Colon (tissue), 2 donors: ENCODE data around the gene GCG.
A peak's percentile ranks its signal among the peaks of the same experiment; 100 is the strongest.

Experiments used
- FAIRE-seq: peaks from 2 replicates; lab custom pipeline; 2012; peaks lifted over from hg19 to GRCh38; lab: Jason Lieb, UNC
- donor health status: control.
- donor health status: control.

GCG gene

DNA sequence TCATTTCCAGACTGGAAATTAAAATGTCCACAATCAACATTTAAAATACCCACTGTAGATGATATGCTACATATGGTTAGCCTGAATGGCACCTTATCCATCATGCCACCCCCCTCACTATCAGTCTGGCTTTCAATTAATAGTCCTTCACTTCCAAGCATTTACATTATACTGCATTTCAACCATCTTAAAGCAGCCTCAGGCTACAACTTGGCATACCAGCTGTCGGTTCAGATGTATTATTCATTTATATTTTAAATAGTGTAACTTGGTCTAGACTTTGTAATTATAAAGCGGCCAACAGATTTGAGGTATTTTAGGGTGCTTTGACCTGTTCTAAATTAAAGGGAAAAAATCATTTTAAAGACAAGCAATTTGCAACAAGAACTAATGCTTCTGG, 2.6 kb downstream of the GCG start:
- no peak for FAIRE-seq

DNA sequence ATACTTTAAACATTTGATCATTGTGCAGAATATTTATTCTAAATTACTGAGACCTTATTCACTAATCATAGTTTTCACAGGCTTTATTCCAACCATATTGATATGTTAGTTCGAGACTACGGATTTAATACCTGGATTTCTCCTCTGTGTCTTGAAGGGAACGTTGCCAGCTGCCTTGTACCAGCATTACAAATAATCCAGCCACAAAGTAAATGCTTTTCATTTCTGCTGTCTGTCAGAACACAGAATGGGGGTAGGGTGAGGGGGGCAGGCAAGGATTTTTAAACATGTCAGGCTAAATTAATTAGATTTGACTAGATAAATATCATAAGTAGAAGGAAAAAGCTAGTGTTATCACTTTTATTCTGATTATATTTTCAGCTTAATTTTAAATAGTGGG, 3.1 kb downstream of the GCG start:
- no peak for FAIRE-seq

DNA sequence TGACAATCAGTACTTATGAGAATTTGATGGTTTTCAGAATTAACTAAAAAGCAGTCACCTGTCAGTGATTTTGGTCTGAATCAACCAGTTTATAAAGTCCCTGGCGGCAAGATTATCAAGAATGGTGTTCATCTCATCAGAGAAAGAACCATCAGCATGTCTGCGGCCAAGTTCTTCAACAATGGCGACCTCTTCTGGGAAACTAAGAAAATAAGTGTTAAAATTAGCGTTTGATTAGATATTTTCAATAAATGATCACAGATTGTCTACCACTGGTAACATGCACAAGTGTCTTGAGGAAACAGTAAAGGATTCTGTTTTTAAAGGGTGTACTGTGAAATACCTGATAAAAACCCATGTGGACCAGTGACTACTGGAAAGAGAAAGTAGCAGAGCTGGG, 8.1 kb downstream of the GCG start:
- no peak for FAIRE-seq

DNA sequence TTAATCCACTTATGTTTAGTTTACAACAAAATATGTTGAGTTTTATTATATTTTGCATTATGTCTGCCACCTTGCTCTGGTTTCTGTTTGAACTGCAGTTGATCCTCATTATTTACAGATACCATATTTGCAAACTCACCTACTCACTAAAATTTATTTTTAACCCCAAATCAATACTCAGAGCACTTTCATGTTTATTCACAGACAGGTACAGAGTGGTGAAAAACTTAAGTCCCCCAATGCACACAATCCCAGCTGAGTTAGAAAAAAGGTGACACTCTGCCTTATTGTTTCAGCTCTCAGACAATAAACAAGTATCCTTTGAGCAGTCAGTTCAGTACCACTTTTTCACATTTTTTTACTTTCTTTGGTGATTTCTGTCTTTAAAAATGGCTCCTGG, 13.7 kb downstream of the GCG start:
- FAIRE-seq: no peak

DNA sequence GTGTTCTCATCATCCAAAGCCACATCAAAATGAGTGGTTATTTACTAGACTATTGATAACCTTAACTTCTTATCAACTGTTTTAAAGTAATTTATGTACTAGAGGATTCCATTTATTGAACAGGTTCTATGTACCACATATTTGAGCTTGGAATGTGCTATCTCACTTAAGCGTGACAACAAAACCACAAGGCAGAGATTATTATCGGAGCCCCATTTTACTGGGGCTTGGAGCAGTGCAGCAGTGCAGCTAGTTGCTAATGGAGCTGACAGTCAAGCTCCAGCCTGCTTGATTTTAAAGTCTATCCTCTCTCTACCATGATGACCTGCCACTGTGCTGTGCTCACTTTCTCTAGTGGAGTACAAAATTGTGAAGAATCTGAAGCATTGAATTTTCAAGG, 24.6 kb downstream of the GCG start:
- FAIRE-seq: no peak

DNA sequence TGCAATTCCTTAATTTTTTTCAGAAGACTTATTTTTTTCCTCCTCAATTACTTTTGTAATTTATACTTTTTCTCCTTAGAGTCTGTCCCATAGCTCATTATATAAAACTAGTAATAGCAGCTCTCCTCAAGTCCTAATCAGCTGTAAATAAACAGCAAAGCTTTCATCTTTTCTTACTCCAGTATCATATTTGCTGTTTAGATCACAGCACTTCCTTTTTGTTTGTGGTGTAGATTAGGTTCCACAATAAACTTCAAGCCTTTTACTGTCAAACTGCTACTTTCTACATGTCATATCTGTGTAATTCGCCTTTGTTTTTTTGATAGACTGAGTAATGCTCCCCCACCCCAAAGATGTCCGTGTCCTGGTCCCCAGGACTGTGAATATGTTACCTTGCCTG, 25.5 kb downstream of the GCG start:
- no peak for FAIRE-seq

DNA sequence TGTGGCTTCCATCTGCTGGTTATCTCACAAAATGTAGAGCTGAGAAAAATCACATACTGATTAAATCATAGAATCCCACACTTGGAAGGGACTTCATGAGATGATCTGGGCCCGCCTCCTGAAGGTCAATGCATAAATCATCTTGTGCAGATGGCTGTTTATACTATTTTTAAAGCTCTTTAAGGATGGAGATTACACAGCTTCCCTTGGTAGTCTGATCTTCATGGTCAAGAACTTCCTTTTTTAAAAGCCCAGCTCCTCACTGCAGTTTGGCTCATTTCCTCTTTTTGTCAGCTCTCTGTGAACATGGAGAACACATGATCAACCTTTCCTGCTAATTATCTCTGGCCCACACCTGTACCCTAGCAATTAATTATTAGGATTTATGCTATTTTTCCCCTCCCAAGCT, 25.9 kb downstream of the GCG start:
- no peak for FAIRE-seq

DNA sequence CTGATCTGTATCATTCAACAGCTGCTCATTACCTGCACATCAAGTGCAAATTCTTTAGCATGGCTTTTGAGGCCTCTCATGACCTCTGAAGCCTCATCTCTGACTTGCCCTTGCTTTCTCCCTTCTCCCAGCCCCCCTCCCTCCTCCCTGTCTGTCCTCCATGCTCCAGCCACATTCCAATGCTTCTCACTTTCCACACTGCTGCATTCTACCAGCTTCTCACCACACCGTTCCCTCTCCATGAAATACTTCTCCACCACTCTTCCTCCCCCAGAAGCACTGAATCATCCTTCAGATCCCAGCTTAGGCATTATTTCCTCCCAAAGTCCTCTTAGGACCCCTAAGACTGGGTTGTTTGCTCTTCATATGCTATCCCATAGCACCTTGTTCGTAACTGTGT, 26.9 kb downstream of the GCG start:
- no peak for FAIRE-seq

DNA sequence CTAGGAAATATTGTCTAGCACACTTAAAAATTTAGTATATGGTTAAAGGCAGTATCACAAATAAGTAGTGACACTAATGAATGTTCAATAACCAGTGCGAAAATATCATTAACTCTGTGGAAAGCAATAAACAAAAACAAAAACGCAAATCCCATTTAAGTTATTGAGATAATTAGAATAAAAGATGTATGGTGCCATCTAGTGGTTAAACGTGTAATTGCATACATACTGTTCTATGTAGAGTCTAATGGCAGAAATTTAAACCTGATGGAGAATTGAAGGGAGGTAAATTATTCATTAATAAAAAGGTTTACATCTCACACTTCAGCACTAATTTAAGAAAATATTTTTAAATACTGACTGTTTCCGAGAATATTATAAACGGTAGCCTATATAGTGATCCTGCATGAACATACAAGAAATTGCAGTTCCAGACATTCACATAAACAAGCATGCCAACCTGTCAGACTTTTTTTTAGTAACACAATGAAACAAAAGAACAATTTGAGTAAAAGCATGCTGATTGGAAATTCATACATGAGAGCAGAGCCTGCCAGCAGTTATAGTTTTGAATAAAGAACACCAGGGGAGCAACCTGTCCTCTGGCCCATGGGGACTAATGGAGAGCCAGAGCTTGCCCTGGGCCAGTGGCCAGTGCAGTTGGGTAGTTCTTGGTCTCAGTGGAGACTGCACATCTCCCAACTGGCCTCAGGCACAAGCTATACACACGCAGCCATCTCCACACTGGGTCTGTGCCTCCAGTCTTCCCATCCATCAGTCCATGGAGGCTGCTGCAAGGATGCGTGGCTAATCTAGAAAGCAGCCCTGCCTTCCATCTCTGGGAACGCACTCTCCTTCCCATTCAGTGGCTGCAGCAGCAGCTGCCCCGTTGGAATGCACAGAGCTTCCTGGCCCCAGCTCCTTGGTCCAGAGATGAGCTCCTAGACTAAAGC, 28.0 kb downstream of the GCG start:
- peak; percentile 96 for FAIRE-seq

DNA sequence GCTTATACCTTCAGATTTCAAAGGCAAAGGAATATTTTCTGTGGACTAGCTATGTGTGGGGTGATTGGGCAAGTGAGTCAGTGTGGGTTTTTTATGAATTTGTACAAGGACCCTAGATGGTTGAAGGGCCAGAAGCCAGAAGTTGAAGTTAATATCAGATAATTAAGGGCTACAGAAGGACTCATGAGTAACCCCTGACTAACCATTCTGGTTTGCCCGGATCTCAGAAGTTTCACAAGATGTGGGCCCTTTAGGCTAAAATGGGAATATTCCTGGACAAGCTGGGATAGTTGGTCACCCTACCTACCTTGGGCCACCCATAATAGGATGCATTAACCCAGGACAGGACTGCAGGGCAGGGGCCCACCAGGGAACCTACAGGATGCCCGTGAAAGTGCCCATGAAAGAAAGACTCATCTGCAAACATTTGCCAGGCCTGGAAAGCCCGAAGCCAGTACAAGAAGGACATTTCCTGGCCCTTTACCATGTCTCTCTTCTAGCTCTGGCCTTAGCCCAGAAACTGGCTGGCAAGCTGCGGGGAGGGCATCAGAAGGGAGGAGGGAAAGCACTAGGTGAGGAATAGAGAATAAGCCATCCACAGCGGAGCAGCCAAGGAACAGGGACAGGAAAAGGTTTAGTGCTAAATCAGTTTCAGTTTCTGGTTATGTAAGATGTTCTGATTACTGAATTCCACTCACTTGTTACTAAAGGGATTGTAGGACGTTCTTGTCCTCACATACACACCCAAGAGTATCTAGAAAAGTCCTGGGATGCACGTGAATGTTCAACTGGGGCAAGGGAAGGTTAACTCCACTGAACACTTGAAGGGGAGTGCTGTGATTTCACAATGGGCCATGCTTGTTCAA, 33.6 kb downstream of the GCG start:
- FAIRE-seq: no peak

DNA sequence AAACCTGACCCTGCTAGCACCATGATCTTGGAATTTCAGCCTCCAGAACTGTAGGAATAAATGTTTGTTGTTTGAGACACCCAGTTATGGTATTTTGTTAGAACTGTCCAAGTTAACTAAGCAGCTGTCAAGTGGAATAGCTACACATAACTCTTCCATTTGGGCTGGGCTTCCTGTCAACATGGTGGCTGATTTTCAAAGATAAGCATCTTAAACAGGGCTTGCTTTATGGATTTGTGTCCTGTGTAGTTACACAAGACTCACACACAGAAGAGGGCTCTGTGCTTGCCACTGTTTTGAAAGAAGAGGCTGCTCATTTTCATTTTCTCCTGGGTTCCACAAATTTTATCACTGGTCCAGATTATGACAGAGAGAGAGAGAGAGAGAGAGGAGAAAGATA, 35.7 kb downstream of the GCG start:
- no peak for FAIRE-seq

DNA sequence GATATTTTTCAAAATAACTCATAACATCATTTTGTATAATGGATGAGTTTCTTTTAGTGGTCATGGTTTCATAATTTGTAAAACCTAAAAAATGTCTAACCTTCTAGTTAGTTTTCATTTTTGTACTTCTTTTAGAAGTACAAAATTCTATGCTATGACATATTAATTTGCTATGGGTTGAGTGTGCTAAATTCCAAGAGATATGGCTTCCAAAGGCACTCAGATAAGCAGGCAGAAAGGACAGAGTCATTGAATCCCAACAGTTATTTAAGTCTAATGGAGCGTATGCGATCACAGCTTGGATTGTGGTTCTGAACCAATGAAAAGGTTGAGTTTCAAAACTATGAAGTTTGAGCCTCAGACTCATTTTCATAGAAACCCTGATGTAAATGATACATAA, 37.0 kb downstream of the GCG start:
- peak; percentile 41 for FAIRE-seq

DNA sequence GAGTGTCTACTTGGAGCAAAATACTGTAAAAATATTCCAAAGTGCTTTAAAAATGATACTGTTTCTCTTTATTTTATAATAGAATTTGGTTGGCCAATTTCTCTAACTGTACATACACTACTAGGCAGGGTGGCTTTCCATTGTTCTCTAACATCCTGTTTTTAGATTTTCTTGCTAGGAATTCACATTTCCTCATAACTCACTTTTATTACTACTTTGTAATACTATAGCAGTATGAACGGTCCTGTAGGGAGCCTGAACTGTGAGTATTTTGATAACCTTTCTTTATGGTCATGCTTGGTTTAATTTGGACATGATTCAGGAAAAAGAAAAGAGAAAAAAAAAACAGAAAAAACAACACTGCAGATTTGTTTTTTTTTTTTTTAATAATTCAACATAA, 37.8 kb downstream of the GCG start:
- FAIRE-seq: no peak

DNA sequence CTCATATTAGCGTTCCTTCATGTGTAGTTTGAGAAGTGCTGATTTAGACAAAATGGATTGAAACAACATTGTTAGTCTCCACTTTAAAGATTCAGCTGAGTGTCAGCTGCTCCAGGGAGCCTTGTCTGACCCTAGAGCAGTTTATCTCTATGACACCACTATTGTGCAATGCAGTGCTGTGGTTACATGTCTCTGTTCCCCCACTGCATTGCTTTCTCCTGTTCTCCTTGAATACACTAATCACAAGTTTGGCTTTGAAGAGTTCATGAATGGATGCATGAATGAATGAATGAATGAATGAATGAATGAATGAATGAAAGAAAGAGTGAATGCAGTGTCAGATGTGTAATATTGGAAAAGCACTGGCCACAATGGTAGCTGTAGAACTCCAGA, 38.3 kb downstream of the GCG start:
- FAIRE-seq: no peak

DNA sequence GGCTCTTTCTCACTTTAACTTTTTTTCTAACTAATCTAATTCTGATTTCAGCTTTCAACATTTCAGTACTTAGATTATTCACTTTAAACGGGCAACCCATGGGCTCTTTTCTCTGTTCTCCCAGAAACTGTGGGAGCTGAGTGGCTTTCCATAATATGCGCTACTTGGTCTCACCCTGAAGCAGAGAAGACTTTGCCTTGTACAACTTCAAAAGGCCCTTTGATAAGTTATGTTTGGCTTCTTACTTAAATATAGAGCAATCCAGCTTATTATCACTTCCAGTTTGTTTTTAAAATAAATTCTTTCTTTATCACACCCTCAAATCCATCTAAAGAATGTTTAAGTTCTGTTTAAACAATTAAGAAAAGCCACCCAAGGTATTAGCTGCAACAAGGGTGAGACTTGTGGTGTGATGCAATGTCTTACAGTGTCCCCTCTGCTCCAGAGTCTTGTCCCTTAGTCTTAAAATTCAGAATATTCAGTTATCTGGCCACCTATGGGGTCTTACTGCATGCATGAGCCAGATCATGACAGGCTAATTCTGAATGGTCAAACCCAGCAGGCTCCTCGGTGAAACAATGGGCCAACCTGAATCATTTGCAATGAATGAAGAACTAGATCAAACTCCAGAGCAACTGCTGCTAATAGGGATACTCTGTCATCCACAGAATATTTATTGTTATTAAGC, 38.8 kb downstream of the GCG start:
- no peak for FAIRE-seq

DNA sequence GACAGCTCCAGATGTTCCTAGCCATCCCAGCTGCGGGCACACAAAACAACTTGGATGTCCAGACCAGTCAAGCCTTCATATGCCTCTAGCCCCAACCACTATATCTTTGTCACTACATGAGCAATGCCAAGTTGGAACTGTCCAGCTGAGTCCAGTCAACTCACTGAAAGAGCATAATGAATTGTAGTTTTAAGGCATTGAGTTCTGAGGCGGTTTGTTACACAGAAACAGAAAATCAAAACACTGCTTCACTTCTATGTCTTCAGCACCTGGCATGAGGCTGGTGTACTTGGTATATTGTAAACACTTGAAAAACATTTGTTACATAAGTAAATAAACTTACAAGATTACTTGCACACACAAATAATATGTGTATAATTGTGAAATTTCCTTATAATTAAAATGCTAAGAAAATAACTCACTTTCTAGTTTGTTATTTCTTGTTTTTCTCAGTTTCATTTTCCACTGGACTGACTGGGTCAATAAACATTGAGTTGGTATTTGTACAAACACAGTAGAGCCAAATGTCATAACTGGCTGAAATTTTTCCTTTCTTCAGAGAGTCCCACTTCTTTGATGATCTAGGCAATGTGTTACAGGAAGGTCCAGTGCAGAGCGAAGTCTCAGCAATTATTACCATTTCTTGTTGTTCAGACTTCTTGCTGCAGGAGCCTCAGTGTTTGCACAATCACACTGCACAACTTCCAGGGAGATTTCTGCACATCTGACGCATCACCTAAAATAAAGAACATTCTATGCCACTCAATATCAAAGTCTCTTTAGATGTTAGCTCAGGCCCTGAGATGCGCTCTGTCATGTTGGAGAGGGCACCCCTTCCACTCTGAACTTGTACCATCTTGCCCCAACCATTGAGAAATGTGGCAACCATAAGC, 39.8 kb downstream of the GCG start:
- no peak for FAIRE-seq

DNA sequence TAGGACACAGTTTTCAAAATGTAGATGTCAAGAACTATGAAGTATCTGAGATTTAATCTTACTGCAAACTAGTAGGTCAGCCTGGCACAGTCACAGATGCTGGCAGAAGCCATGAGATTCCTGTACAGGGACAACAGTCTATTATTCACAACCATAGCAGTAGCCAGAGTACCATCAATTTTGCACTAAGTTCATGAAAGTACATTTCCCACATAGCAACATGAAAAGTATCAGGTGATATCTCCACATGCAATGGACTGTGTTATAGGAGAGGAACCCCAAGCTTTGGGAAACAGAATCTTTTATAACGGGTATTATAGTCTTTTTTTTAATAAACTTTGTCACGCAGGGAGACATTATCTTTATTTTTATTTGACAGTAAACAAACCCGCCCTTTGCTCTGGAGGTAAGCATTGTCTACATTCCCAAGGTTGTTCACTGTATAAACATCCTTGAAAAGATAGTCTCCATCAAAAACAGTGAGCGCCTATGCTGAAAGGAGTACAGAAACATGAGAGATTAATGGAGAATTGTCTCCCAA, 44.6 kb downstream of the GCG start:
- FAIRE-seq: no peak

DNA sequence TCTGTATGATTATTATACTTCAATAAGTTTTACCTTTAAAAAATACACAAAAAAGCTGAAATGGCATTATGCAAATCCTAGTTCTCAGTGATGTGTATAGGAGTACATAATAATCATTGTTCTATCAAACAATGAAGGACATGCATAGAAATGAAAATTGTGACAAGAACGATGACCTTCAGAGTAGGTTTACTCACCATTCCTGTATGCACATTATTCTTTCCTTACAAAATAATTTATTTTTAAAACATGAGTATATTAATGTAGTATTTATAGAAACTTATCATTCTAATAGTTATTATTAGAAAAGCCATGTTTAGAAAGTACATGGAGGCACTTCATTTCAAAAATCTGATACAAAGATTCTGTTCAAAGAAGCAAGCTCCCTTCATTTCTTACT, 45.3 kb downstream of the GCG start:
- FAIRE-seq: no peak

DNA sequence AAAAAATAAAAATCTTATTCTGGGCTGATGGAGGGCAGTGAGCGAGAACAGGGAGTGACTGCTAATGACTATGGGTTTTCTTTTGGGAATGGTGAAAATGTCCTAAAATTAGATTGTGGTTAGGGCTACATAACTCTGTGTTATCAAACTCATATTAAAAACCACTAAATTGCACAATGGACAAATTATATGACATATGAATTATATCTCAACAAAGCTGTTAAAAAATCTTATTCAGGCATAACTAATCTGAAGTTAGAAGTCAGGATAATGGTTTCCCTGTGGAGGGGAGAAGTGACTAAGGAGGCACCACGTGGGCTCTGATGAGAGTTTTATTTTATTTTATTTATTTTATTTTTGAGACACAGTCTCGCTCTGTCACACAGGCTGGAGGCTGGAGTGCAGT, 45.9 kb downstream of the GCG start:
- no peak for FAIRE-seq

DNA sequence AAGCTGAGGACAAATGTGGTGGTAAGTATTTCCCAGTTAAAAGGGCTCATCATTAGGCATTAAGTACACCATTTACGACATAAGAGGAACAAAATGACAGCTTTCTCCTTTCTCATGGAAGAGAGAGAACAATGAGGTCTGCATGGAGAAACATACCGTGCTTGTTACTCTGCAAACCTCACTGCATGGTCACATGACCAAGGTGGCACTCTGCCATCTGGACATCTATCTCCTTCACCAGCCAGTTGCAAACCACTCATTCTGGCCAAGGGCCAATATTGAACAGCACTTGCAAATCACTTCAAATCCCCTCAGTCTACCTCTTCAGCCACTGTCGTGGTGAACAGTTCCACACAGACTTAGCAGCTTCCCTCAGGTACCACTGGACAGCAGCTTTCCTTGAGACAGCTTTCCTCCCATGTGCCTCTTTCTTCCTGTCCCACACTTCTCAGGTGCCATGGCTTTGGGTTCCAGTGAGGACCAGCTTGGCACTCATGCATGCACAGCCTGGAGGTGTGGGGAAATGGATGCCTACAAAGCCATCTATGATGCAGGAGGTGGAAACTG, 48.5 kb downstream of the GCG start:
- FAIRE-seq: no peak

DNA sequence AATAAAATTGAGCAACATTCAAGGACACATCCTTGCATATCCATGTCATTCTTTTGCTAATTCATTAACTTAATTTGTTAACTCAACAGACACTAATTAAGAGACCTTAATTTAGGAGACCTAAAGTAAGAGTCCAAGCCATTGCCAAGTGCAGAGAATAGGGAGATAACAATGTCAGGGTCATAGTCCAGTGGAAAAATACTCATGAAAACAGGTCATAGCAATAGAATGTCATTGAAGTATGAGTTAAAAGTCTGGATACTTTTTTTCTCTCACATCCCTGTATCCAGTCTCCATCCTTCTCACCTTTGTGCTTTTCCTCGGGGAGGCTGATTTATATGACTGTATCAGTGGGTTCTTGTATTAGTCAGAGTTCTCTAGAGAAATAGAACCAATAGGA, 51.5 kb downstream of the GCG start:
- no peak for FAIRE-seq
